IPS-18c (cell line): Measurements from ENCODE around the gene ELL2.

Experiments
- H3K4me3 ChIP-seq: 2 replicates; pipeline ENCODE4 v1.7.0; 2013; ENCODE audit warnings: low read depth, mild to moderate bottlenecking, low read length, moderate library complexity; ENCODE audit not compliant: insufficient read depth
- H3K9me3 ChIP-seq: one replicate; pipeline ENCODE4 v1.6.1; 2013; ENCODE audit warnings: mild to moderate bottlenecking, low read length, moderate library complexity; ENCODE audit not compliant: control insufficient read depth, insufficient read depth

Gene ELL2

DNA sequence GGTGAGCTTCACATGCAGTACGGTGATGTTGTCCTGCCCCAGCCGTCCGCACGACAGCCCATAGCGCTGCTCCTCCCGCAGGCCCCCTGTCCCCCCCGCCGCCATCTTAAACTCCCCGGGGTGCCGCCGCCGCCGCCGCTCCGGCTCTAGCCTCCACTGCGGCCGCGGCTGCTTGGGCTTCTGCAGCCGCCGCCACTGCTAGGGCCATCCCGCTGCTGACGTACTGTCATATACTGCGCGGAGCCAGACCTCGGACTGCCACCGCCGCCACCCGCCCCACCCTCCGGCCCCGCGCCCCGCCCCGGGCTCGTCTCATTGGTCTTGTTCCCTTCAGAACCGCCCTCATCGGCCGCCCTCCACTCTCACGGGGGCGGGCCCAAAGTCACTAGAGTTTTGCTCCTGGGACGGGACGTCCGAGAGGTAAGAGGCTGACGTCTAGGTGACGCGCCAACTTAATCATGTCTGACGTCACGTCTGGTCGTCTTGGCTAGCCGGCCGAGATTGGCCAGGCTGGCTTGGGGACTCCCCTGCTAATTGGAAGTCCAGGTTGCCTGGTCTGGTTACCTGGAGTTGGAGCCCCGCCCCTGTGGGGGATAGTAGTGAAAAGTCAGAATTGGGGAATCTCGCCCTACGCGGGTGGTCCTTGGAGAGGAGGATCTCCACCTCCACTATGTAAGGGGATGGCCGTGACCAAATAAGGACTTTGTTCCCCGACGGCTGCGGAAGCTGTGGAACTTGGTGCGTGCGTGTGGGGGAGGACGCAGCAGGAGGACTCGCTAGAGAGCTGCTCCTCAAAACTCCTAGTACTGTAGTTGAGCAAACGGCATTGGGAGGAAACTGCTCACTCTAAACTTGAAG lies at the start of gene ELL2:
ELL2 (minus strand) TSS at position 235 of the 858 bp plus-strand sequence; CDS start at position 105, 130 bp downstream.
- H3K9me3 ChIP-seq = no peaks in the 10 kb centered on the region
- H3K4me3 ChIP-seq = peak within 1 kb of the TSS; percentile 69

DNA sequence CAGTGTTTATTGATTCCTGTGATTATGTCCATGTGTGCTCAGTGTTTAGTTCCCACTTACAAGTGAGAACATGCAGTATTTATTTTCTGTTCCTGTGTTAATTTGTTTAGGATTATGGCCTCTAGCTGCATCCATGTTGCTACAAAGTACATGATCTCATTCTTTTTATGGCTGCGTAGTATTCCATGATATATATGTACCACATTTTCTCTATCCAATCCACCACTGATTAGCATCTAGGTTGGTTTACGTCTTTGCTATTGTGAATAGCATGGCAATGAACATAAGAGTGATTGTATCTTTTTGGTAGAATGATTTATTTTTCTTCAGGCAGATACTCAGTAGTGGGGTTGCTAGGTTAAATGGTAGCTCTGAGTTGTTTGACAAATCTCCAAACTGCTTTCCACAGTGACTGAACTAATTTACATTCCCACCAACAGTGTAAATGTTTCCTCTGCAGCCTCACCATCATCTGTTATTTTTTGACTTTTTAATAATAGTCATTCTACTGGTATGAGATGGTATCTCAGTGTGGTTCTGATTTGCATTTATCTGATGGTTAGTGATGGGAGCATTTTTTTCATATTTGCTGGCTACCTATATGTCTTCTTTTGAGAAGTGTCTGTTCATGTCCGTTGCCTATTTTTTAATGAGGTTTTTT lies 47.5 kb upstream of the ELL2 start:
- Histone ChIP-seq H3K4me3 (no peak overlapping the region), H3K9me3 (no peaks in the 10 kb centered on the region)

DNA sequence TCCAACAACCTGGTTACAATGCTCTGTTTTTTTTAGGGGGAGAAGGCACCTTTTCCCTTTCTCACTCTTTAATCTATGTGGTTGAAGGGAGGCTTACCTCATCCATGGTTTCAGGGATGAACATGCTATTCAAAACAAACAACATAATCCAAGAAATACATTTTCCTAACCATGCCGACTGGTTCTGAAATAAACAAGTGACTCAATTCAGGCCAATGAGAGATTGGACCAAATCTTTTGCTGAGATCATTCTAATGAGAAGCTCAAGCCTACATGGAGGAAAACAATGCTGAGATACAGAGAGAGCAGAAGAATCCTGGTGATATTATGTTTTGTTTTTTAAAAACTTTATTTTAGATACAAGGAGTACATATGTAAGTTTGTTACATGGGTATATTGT lies 46.8 kb upstream of the ELL2 start:
- H3K4me3 ChIP-seq = no peak overlapping the region
- no peaks in the 10 kb centered on the region for H3K9me3 ChIP-seq

DNA sequence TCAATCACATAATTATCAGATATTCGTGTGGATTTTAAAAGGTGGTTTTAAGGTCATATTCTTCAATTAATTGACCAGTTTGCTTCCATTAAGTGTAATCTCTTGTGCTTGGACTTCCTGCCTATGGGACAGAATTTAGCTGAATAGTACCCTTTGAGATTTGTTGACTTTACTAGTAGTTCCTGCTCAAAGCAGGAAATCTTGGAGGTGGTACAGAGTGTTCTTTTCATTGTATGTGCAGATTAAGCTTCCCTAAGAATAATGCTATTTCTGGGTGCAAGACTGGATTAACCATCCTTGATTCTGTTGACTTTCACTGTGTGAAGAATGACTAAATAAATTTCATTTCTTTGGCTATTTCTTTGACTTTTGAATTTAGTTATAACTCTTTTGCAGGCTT lies 45.4 kb upstream of the ELL2 start:
- Histone ChIP-seq H3K4me3 (no peak overlapping the region), H3K9me3 (no peaks in the 10 kb centered on the region)

DNA sequence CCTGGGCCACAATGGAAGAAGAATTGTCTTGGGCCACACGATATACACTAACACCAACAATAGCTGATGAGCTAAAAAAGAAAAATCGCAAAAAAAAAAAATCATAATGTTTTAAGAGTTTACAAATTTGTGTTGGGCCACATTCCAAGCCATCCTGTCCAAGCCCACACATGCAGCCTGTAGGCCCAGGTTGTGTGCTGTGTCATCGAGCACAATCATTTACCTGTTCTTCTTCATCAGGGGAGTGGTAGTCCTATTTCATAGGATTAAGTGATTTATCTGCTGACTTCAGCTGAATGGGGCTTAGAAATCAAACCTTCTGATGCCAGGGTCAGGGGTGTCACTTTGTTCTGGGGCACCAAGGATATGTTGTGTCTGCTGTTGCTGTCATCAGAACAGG lies 44.6 kb upstream of the ELL2 start:
- Histone ChIP-seq H3K9me3 (no peaks in the 10 kb centered on the region), H3K4me3 (no peak overlapping the region)

DNA sequence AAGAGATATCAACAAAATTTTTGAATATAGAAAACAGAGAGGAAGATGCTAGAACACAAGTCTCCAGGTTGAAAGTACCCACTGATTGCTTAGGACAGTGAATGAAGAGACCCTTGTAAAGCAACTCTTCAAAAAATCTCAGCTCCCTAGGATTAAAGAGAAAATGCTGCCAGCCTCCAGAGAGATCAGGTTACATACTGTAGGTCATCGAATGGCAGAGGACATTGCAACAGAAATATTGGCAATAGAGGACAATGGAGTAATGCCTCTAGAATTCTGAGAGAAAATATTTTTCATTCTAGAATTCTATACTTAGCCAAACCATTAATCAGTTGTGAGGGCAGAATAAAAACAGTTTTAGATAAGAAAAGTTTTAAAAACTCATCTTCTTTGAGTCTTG lies 43.1 kb upstream of the ELL2 start:
- Histone ChIP-seq H3K9me3 (no peaks in the 10 kb centered on the region), H3K4me3 (no peak overlapping the region)

DNA sequence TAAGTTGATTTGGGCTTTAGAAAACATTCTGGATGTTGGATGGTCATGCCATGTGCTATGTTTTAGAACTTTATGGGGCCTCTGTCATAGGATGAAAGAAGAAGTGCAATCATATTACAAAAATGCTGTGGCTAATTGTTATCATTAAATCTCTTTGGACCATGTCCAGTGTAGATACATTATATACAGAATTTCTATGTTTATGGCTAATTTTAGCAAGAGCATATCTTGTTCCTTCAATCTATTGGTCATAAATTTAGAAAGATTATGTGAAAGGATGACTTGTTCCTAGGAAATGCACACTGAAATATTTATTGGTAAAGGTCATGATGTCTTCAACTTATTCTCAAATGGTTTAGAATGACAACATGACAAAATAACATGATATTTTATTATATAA lies 42.4 kb upstream of the ELL2 start:
- no peaks in the 10 kb centered on the region for H3K9me3 ChIP-seq

DNA sequence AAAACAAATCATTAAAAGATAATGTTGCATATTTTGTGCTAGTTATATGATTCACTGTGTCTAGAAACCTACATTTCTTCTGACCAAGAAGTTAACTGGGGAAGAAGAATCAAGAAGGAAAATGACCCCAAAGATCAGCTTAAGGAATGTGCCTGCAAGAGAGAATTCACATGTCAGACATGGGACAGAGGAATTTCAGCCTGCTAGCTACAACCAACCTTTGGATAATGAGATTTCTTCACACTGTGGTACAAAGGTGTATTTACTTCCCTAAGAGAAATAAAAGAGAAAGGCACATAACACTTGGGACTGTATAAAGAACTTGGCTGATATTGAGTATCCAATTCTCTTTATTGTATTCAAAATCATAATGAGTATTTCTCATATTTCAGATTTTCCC lies 39.6 kb upstream of the ELL2 start:
- H3K4me3 ChIP-seq = no peak overlapping the region
- H3K9me3 ChIP-seq = no peaks in the 10 kb centered on the region

More for the DNA sequence above, 42.4 kb upstream of the ELL2 start:
- no peak overlapping the region for H3K4me3 ChIP-seq

DNA sequence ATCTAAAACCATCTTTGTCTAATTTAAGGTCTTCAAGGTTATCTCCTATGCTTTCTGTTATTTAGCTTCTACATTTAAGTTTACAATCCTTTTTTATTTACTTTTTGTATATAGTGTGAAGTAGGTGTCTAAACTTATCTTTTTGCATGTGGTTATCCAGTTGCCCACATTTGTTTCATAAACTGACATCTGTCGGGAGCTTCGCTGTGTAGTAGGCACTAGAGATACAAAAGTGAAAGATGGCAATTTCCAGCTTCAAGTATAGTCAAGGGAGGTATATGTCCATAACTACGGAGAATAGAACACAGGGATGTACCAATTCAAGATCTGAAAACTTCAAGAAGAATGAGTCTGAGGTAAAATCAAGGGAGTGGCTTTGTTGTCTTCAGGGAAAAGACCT lies 38.7 kb upstream of the ELL2 start:
- Histone ChIP-seq H3K9me3 (no peaks in the 10 kb centered on the region), H3K4me3 (no peak overlapping the region)

DNA sequence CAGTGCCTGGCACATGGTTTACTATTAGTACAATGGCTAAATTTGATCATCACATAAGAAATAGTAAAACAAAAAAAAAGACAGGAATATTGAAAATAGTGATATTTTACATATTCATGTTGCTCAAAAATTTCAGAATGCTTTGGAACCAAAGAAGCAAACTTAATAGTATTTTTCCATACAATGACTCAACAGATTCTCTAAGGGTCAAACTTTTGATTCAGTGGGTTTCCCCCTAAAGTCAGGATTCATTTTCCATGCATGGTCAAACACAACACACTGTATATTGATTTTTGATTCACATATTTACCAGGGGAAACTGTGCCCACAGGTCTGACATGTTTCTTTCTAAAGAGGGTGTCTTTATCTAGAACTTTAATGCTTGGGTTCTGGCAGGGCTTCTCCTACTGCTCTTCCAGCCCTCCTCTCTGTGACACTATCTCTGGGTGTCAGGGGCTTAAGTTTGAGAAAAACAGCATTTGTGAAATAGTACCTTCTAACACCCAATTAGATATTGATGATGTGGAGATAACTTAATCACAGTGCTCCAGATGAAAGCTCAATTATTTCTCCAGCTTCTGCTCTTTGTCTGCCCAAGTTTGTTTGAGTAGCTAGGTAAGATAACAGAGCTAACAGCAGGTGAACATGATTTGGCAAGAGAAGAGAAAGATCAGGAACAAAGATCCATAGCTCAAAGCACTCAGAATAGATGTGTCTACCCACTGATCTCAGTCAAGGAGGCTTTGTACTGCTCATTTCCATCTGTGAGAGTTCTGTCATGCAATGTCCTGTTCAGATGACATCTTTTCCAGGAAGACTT lies 35.5 kb upstream of the ELL2 start:
- no peak overlapping the region for H3K4me3 ChIP-seq
- H3K9me3 ChIP-seq = no peaks in the 10 kb centered on the region

DNA sequence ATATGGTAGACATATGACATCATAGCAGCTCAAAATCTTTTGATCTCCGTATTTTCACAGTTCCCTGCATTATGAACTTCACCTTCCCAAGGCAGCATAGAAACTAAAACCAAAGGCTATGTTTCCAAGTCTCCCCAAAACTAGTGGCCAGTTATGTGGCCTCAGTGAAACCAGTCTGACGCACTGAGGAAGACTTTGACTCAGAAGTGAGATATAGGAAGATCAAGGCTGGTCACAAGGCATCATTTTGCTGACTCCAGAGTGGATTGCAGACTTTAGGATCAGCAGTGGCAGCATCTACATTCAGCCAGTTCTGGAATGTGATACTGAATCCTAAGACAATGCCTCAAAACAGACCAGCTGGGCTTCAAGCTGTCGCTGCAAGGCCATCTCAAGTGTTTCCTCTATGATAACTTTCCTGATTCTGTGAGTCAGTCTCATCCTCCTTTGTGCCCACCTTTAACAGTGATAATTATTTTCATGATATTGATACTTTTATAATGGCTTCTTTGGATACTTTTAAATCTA lies 34.4 kb upstream of the ELL2 start:
- H3K9me3 ChIP-seq = no peaks in the 10 kb centered on the region
- H3K4me3 ChIP-seq = no peak overlapping the region

DNA sequence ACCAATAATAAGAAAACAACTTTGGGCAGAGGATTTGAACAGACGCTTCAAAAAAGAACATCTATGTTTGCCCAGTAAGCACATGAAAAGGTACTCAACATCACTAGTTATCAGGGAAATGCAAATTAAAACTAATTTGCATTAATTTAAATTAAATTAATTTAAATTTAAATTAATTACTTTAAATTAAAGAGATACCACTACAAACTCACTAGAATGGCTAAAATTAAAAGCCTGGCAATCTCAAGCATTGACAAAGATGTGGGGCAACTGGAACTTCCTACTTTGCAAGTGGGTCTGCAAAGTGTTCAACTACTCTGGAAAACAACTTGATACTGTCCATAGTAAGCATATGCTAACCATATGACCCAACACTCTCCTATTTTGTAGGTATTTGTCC lies 32.1 kb upstream of the ELL2 start:
- H3K4me3 ChIP-seq = no peak overlapping the region
- H3K9me3 ChIP-seq = no peaks in the 10 kb centered on the region

DNA sequence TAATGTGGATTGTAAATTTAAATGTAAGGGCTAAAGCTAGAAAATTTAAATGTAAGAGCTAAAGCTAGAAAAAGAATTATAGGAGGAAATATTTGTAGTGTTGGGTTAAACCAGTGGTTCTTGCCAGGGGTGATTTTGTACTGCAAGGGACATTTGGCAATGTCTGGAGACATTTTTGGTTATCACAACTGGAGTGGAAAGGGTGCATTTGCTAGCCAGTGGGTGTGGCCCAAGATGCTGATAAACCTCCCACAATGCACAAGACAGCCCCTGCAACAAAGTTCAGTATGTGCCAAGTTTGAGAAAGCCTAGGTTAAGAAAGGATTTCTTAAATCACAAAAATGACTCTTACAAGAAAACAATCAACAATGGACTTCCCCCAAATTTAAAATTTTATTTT lies 31.6 kb upstream of the ELL2 start:
- H3K9me3 ChIP-seq = no peaks in the 10 kb centered on the region
- H3K4me3 ChIP-seq = no peak overlapping the region

DNA sequence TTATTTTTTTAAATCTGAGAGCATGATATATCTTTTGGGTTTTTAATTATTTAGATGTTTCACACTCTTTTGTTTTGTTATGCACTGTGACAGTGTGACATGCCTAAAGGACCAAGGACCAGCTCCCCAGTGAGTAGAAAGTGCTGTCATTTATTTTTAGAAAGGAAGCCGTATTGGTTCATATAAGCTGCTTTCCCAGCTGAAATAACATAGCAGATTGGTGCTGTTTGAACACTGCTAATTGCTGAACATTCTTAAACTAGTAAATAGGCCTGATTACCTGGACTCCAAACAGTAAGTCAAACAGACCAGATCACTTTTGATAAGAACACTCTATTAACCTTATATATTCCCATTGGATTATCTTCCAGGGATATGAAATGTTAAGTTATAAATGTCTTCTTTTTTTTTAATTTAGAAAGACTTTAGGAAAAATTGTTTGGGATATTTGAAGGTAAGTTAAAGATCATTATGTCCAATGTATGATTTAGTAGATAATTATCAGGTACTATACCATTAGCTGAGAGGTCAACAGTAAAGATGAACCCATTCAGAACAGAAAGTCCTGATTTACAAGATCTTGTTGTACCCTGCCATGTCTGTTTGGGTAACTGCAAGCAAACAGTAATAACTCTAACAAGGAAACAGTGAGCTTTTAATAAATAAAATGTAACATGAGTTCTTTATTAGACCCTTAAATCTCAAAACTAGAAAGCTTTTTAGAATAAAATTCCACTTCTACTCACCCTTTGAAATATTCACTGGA lies 27.8 kb upstream of the ELL2 start:
- H3K9me3 ChIP-seq = no peaks in the 10 kb centered on the region

DNA sequence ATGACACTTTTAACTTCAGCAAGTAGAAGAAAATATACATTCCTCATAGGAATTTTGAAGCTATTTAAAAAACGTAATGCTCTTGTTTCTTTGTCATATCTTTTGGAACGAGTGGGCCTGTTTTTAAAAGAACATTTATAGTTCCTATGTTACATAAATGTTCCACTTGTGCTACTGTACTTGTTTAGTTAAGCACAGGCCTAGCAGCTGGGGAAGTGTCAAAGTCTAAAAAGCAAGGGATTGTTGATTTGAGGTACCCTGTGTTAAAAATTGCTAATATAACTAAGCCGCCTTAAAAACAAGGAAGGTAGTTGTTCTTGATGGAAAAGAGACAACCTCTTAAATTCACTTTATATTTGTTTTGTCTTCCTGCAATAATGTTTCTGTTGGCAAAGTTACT lies 27.2 kb upstream of the ELL2 start:
- no peaks in the 10 kb centered on the region for H3K9me3 ChIP-seq
- no peak overlapping the region for H3K4me3 ChIP-seq

More for the DNA sequence above, 27.8 kb upstream of the ELL2 start:
- H3K4me3 ChIP-seq = no peak overlapping the region

DNA sequence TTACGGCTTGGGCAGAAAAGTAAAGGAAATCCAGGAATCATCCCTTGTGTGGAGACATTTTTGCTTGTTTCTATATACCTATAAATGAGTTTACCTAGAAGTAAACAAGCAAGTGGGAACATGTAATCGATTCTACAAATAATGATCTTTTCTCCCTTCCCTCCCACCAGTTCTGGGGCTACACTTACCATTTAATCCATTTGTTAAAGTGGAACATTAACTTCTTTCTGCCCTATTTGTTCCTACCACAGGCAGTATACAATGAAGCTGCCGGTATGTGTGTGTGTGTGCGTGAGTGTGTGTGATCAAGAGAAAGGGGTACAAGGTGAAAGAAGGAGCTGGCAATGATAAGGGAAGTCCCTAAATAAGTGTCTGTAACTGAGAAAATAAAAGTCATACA lies 26.4 kb upstream of the ELL2 start:
- no peak overlapping the region for H3K4me3 ChIP-seq

DNA sequence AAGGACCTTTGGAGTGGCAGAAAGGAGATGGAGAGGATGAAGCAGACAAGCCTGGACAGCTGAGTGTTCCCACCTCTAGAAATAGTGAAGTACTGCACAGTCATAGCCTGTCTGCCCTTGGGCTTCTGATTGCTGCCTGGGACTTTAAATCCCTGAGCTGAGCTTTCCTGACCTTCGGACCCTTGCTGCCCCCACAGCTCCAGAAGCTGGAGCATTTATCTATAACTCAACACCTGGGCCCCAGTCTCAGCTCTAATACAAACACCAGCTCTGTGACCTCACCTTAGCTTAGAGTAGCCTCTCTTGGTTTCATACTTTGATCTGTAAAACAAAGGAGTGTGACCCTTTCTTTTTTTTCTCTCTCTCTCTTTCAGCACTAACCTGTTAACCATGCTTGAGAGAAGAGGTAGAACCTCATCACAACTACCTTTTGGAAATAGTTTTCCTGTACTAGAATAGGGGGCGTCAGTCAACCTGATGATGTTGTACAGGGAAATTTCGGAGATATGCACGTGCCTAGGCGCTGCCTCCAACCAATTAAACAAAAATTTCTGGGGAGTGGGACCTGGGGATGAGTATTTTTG lies 25.4 kb upstream of the ELL2 start:
- H3K9me3 ChIP-seq = no peaks in the 10 kb centered on the region
- no peak overlapping the region for H3K4me3 ChIP-seq

More for the DNA sequence above, 26.4 kb upstream of the ELL2 start:
- no peaks in the 10 kb centered on the region for H3K9me3 ChIP-seq
